SKM-1 (cell line): ENCODE measurements around the gene JAM2.
"Not testable (repeated sequence)": the region's sequence is repeated elsewhere in the genome, so short reads cannot be mapped to it uniquely, and the experiment has no call there.

Experiments used
- DNase-seq: peaks from one replicate; lab custom pipeline; 2025; ENCODE audit not compliant: unreplicated experiment; lab: John Stamatoyannopoulos, UW

JAM2 gene

DNA sequence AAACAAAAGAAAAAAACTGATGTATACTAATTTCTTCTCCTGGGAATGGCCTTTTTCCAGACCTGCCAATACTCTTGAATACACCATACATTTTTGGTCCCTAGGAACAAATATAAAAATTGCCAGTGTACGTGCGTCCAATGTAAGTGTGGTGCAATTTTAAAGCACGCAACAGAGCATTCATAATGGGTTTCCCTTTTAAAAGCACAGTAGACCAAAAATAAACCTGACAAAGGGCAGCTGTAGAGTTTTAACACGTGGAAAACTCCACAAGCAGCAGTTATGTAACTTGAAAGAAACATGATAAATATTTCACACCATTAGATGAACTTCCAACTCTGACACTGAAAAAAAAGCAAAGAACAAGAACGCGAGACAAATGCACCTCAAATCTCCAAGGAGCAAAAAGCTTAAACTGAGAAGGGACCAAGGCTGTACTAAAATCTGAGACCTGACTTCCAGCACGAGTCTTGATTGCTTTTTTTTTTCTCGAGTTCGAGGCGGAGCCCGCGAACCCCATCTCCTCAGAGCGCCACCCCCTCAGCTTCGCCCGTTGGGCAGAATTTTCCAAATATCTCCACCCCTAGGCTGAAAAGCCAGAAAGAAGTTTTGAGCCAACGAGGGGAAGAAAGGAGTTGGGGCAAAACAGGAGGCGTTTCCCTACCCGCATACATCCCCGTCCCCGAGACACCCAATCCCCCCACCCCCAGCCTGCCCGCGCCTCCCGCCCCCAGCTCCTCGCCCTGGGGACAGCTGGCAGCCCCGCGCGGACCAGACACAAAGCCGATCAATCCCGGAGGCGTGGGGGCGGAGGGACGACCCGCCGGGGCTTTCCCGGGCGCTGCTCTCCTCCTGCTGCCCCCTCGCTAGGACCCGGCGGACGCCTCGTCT lies at the start of gene JAM2:
Gene JAM2 (plus strand): TSS at position 599 of the 891 bp plus-strand sequence. CDS start 564 bp downstream, outside the sequence.
- DNase-seq: no peak

DNA sequence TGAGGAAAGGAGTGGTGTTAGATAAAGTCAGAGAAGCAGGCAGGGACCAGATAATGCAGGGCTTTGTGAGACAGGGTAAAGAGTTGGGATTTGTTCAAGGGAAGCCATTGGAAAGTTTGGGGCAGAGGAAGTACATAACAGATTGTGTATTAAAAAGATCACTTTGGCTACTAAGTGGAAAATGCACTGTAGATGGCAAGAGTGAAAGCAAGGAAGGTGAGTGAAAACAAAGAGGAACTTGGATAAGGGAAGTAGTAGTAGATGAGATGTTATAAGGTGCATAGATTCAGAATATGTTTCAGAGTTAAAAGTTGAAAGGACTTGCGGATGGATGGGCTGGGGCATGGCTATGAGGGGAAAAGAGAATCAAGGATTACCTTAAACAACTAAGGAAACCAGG lies 49.2 kb upstream of the JAM2 start:
- DNase-seq: peak; percentile 4

- peak; percentile 70 for DNase-seq
Observed at GRCh38 chr21:25607151-25608043, 31.7 kb upstream of the JAM2 start, which contains the start of gene MRPL39. Gene MRPL39, minus strand, starts transcription at chr21:25607481. Its CDS starts 6 bp downstream, at chr21:25607475.

DNA sequence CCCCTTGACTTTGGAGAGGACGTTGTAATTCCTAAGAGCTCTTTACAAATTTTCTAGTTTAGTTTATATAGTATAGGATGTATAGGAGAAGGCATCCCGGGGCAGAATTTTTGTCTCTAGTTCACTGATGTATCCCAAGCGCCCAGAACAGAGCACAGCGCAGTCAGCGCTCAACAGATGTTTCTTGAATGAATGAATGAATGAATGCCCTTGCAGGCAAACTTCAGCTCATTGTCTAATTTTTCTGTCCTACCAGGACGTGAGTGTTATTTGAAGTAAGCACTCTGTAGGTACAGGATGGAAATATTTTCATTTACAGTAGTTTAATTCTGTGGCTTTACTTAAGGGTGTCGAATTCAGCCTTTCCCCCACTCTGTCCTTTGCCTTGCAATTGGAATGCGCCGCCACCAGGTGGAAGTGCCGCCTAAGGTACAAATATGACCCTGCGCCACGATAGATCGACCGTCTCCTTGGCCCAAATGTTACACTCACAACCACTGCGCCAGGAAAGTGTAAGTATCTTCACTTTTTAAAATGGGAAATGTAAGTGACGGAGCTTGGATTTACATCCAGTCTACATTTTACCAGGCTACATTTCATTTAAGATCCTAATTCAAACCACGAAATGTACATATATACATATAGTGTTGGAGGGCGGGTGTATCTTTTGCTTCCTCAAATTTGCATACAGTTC lies 30.9 kb upstream of the JAM2 start:
- DNase-seq: peak; percentile 82

GRCh38 chr21:25614441-25614840 lies 24.6 kb upstream of the JAM2 start:
- DNase-seq: no peak

DNA sequence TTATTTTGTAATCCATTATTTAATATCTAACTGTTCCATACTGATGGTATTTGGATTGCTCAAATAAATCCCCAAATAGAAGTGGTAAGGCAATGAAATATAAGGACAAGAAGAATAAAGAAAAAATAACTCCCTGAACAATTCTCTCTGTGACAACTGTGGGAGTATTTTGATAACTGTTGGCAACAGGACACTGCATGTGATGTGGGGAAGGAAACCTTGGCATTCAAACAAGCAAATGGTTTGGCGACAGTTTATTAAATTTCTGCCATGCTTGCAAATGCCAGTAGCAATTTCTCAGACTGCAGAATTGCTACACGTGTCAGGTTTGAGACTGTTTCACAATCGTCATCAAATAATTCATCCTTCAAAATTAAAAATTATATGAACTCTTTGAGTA lies 23.2 kb upstream of the JAM2 start:
- DNase-seq: no peak

GRCh38 chr21:25619198-25619597 lies 19.9 kb upstream of the JAM2 start:
- DNase-seq: no peak

GRCh38 chr21:25624511-25624910 lies 14.5 kb upstream of the JAM2 start:
- DNase-seq: no peak

- DNase-seq: no peak
Observed at GRCh38 chr21:25625036-25625435, 14.0 kb upstream of the JAM2 start.

GRCh38 chr21:25625776-25626555 lies 13.1 kb upstream of the JAM2 start:
- DNase-seq: not testable (repeated sequence)

GRCh38 chr21:25626757-25627156 lies 12.3 kb upstream of the JAM2 start:
- DNase-seq: no peak

GRCh38 chr21:25632296-25632695 lies 6.8 kb upstream of the JAM2 start:
- no peak for DNase-seq

- DNase-seq: no peak
Observed at GRCh38 chr21:25635310-25635709, 3.7 kb upstream of the JAM2 start.

DNA sequence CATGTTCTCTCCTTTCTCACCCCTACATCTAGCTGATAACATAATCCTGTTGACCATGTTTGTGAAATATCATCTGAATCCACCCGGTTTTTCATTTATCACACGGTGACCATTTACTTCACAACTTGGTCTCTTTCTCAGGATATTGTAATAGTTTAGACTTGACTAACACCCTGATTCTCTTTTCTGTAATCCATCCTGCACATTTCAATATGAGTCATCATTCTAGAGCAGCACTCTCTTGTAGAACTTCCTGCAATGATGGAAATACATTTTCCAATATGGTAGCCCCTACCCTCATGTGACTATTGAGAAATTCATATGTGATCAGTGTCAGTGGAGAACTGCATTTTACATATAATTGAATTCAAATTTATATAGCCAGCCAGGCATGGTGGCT lies 2.3 kb upstream of the JAM2 start:
- no peak for DNase-seq

DNA sequence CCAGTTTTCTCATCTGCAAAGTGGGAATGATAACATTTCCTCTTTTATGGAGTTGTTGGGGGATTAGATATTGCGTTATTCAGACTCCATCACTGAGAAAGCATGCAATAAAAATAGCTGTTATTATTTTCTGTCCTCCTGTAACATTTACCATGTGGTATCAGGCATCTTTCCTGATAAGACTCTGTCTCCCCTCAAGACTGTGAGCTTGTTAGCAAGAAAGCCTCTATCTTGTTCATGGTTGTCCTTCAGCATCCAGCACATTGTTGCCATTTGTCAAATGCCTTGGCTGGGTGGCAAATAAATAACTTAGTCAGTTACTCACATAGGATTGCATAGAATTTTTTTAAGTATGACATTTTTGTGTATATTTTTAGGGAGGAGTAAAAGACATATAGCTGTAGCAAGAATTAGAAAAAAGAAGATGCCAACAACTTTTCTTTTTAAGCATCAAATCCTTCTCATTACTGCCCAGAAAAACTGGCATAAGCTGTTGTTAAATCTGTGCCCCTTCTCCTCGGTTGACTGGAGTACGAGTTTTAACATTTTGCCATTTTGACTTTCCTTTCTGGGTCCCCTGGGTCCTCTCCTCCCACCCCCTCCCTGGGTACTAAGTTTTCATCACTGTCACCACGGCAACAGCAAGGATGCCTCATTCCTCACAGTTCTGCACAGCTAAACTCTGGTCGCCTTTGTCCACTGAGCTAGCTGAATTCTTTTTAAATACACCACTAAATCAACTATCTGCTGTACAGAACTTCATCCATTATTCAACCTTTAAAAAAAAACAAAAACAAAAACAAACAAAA lies 1.0 kb upstream of the JAM2 start:
- DNase-seq: no peak

- no peak for DNase-seq
Observed at GRCh38 chr21:25639551-25640201, 618 bp downstream of the JAM2 start.

DNA sequence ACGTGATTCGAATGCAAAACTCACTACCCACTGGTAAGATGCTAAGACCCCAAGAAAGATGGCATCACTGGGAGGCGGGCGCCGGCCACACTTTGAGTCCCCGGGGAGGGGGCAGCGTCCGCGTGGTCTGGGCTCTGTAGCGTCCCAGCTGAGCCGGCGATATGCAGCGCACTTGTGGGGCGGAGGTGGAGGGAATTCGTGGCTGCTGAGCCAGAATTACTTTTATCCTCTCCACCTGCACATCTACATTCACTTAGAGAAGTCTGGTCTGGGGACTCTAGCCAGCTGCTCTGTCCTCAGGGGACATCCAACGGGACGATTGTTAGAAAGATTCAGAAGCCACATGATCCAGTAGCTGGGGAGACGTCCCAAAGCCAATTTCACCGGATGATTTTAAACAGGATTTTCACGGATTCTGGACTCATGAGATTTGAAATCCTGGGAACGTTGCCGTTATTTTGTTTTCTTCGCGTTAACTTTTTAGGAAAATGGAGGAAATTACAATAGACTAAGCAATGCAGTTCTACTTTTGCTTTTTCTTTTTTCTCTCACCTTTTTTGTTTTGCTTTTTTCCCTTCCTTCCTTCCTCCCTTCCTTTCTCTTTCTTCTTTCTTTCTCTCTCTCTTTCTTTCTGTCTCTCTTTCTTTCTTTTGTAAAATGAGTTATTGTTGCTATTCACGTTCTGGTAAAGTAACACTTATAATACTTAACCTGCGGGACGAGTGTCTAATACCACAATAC lies 1.3 kb downstream of the JAM2 start:
- DNase-seq: no peak

DNA sequence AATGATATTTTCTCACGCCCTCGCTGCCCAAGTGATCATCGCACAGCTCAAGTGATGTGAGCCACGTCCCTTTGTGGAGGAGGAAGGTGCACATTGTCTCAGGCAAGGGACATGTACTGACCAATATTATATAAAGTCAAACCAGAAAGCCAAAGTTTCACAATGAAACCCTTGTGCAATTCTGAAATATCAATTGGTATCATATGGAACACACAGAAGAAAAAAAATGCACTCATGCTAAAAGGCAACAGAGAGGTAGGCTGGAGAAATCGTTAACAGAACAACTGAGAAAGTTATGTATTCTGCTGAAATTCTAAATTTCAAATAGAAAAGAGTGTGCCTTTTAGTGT lies 1.9 kb downstream of the JAM2 start:
- DNase-seq: no peak
